TTC549 (cell line): ENCODE data around the gene OR6C2.
"Not testable (repeated sequence)": the region's sequence is repeated elsewhere in the genome, so short reads cannot be mapped to it uniquely, and the experiment has no call there.

ENCODE experiments used
- FAIRE-seq: peaks from 2 replicates; lab custom pipeline; 2012; peaks lifted over from hg19 to GRCh38; lab: Jason Lieb, UNC

The OR6C2 gene

GRCh38 chr12:55443776-55444175 lies at the start of gene OR6C2:
TSS of gene OR6C2 (plus strand) at chr12:55444076. CDS start at chr12:55452214, 8,138 bp downstream.
- no peak for FAIRE-seq

- no peak for FAIRE-seq
These were observed 47.5 kb upstream of the OR6C2 start for GRCh38 chr12:55396326-55396725.

- FAIRE-seq, result no peak
These were observed 43.6 kb upstream of the OR6C2 start, which contains the start of gene OR6C65 for GRCh38 chr12:55400229-55400628. TSS of gene OR6C65 (plus strand) at chr12:55400529. CDS start at chr12:55400529, 0 bp downstream.

GRCh38 chr12:55407866-55408265 lies 36.0 kb upstream of the OR6C2 start:
- no peak for FAIRE-seq

GRCh38 chr12:55409133-55409532 lies 34.7 kb upstream of the OR6C2 start:
- FAIRE-seq, result not testable (repeated sequence)

GRCh38 chr12:55412138-55412537 lies 31.7 kb upstream of the OR6C2 start:
- FAIRE-seq, result not testable (repeated sequence)

GRCh38 chr12:55413498-55414388 lies 30.1 kb upstream of the OR6C2 start:
- FAIRE-seq, result not testable (repeated sequence)

- not testable (repeated sequence) for FAIRE-seq
These were observed 29.5 kb upstream of the OR6C2 start for GRCh38 chr12:55414396-55414823.

- FAIRE-seq, result not testable (repeated sequence)
These were observed 29.0 kb upstream of the OR6C2 start for GRCh38 chr12:55414889-55415288.

- FAIRE-seq, result no peak
These were observed 26.9 kb upstream of the OR6C2 start for GRCh38 chr12:55416961-55417360.

GRCh38 chr12:55420307-55420962 lies 23.4 kb upstream of the OR6C2 start:
- FAIRE-seq, result no peak

GRCh38 chr12:55425954-55426353 lies 17.9 kb upstream of the OR6C2 start, which contains the start of gene OR6C76:
TSS of gene OR6C76 (plus strand) at chr12:55426254. CDS start at chr12:55426254, 0 bp downstream.
- no peak for FAIRE-seq

- FAIRE-seq, result no peak
These were observed 15.3 kb upstream of the OR6C2 start for GRCh38 chr12:55428331-55429243.

GRCh38 chr12:55441233-55441632 lies 2.6 kb upstream of the OR6C2 start:
- FAIRE-seq, result not testable (repeated sequence)

GRCh38 chr12:55445357-55445756 lies 1.5 kb downstream of the OR6C2 start:
- FAIRE-seq, result no peak

GRCh38 chr12:55446326-55446725 lies 2.5 kb downstream of the OR6C2 start:
- no peak for FAIRE-seq

- FAIRE-seq, result no peak
These were observed 4.9 kb downstream of the OR6C2 start for GRCh38 chr12:55448825-55449224.

GRCh38 chr12:55464926-55465325 lies 21.1 kb downstream of the OR6C2 start:
- not testable (repeated sequence) for FAIRE-seq

- FAIRE-seq, result no peak
These were observed 24.0 kb downstream of the OR6C2 start for GRCh38 chr12:55467836-55468235.

GRCh38 chr12:55469291-55469690 lies 25.4 kb downstream of the OR6C2 start:
- no peak for FAIRE-seq

GRCh38 chr12:55470088-55470829 lies 26.4 kb downstream of the OR6C2 start, which contains the start of gene OR6C70:
TSS of gene OR6C70 (minus strand) at chr12:55470138. CDS start at chr12:55470138, 0 bp downstream.
- no peak for FAIRE-seq
